B cell (primary cell): ENCODE data around the gene MITD1.

Experiments
- CTCF ChIP-seq: fragments of 200-600 bp; IDR thresholded peaks from one replicate; pipeline ENCODE4 v1.8.0; 2022; ENCODE audit warnings: antibody characterized with exemption, mild to moderate bottlenecking
- EZH2 ChIP-seq: IDR thresholded peaks from 2 replicates; pipeline ENCODE4 v1.6.1; 2012; ENCODE audit warnings: borderline replicate concordance, low read depth, mild to moderate bottlenecking, moderate library complexity, low read length; ENCODE audit not compliant: insufficient read depth, poor library complexity, severe bottlenecking

- TF ChIP-seq CTCF (no peak), EZH2 (no peak)
Measured at GRCh38 chr2:99139003-99139402, 41.9 kb downstream of the MITD1 start.
